GM19372 (cell line): Measurements from ENCODE around the gene HYCC1.
"Not testable (repeated sequence)": the region's sequence is repeated elsewhere in the genome, so short reads cannot be mapped to it uniquely, and the experiment has no call there.

Experiments
- ATAC-seq: cut with Tn5 transposase; IDR thresholded peaks from one replicate; pipeline ENCODE4 v1.9.1; 2021; ENCODE audit warnings: mild to moderate bottlenecking, low read depth, moderate library complexity; ENCODE audit not compliant: unreplicated experiment

Gene HYCC1

GRCh38 chr7:23013715-23014649, at the start of gene HYCC1:
Gene HYCC1, minus strand, starts transcription at chr7:23014130. Its CDS starts 23,019 bp downstream, at chr7:22991111.
- ATAC-seq = peak; percentile 94

- no peak for ATAC-seq
Observed at GRCh38 chr7:23062452-23062851, 48.5 kb upstream of the HYCC1 start.

- no peak for ATAC-seq
Observed at GRCh38 chr7:23061327-23061726, 47.4 kb upstream of the HYCC1 start.

GRCh38 chr7:23058408-23059096, 44.6 kb upstream of the HYCC1 start:
- ATAC-seq = no peak

GRCh38 chr7:23055582-23056178, 41.8 kb upstream of the HYCC1 start:
- peak; percentile 78 for ATAC-seq

GRCh38 chr7:23051124-23051485, 37.2 kb upstream of the HYCC1 start:
- not testable (repeated sequence) for ATAC-seq

- ATAC-seq = not testable (repeated sequence)
Observed at GRCh38 chr7:23046336-23046735, 32.4 kb upstream of the HYCC1 start.

GRCh38 chr7:23045086-23045485, 31.2 kb upstream of the HYCC1 start:
- not testable (repeated sequence) for ATAC-seq

- no peak for ATAC-seq
Observed at GRCh38 chr7:23044581-23044980, 30.7 kb upstream of the HYCC1 start.

- ATAC-seq = no peak
Observed at GRCh38 chr7:23043441-23043840, 29.5 kb upstream of the HYCC1 start.

- ATAC-seq = not testable (repeated sequence)
Observed at GRCh38 chr7:23039674-23040073, 25.7 kb upstream of the HYCC1 start.

GRCh38 chr7:23035542-23036371, 21.8 kb upstream of the HYCC1 start:
- ATAC-seq = not testable (repeated sequence)

GRCh38 chr7:23027261-23027660, 13.3 kb upstream of the HYCC1 start:
- no peak for ATAC-seq

- no peak for ATAC-seq
Observed at GRCh38 chr7:23026164-23026563, 12.2 kb upstream of the HYCC1 start.

- no peak for ATAC-seq
Observed at GRCh38 chr7:23024454-23024853, 10.5 kb upstream of the HYCC1 start.

- ATAC-seq = no peak
Observed at GRCh38 chr7:23022851-23023250, 8.9 kb upstream of the HYCC1 start.

GRCh38 chr7:23022258-23022769, 8.4 kb upstream of the HYCC1 start:
- ATAC-seq = no peak

GRCh38 chr7:23021596-23021995, 7.7 kb upstream of the HYCC1 start:
- no peak for ATAC-seq

GRCh38 chr7:23020742-23021401, 6.9 kb upstream of the HYCC1 start:
- ATAC-seq = no peak

GRCh38 chr7:23018750-23019149, 4.8 kb upstream of the HYCC1 start:
- ATAC-seq = no peak
